ENCODE measurements around the gene CINP.

Gene CINP

DNA sequence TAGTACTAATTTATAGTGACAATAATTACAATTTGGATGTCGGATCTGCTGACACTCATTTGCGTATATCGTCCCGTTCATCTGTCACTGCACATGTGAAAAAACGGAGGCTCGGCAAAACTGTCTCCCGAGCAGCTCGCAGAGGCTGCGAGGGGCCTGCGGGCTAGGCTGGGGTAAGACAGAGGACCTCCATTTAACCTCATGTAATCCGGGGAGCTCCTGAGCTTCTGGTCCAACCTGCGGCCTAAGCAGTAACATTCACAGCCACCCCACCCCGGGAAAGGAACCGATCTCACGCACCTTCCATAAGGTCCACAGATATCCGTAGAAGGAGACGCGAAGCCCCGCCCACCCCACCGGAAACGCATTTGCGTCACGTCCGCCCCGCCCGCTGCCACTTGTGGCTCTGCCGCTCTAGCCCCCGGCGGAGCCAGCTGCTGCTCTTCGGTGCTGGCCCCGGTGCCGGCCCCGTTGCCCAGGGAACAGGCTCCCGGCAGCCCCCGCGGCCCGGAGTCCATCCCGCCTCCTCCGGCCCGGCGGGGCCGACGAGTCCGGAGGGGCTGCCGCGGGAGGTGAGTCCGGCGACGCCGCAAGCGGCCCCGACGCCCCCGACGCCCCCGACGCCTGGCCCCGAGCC, at the start of gene CINP, which contains the start of gene TECPR2:
CINP (minus strand) TSS at position 346 of the 637 bp plus-strand sequence; CDS start at position 307, 39 bp downstream.
TECPR2 (plus strand) TSS at position 397 of the 637 bp plus-strand sequence. CDS start 13,781 bp downstream, outside the sequence.
- TF ChIP-seq, protein P1, sequence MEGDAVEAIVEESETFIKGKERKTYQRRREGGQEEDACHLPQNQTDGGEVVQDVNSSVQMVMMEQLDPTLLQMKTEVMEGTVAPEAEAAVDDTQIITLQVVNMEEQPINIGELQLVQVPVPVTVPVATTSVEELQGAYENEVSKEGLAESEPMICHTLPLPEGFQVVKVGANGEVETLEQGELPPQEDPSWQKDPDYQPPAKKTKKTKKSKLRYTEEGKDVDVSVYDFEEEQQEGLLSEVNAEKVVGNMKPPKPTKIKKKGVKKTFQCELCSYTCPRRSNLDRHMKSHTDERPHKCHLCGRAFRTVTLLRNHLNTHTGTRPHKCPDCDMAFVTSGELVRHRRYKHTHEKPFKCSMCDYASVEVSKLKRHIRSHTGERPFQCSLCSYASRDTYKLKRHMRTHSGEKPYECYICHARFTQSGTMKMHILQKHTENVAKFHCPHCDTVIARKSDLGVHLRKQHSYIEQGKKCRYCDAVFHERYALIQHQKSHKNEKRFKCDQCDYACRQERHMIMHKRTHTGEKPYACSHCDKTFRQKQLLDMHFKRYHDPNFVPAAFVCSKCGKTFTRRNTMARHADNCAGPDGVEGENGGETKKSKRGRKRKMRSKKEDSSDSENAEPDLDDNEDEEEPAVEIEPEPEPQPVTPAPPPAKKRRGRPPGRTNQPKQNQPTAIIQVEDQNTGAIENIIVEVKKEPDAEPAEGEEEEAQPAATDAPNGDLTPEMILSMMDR (IDR thresholded peaks at IDR 0.05; ENCODE audit: low read depth, low read length, missing control alignments), result no peak
- peak; percentile 77 for DNase-seq (ENCODE audit: extremely low read depth, low read depth)
- H3K4me3 ChIP-seq (replicated peaks; ENCODE audit: low read depth, low read length), result peak within 1 kb of the TSS; percentile 96

DNA sequence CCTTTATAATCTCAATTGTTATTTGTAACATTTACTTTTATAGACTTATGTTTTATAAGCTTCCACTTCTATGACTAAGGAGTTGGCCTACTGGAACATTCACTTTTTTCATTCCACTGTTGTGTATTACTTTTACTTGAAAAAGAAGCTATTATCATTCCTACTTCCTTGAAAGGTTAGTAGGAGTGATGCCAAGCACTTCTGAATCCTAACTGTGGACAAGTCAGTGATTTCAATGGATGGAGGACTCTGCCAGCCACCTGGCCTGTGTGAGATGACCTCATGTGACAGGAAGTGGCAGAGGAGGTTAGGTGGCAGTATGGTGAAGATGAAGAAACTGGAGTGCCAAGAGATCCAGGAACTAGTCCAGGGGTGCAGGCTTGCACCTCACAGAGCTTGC, 46.0 kb upstream of the CINP start:
- DNase-seq (ENCODE audit: extremely low read depth, low read depth), result no peak
- H3K4me3 ChIP-seq (replicated peaks; ENCODE audit: low read depth, low read length), result no peak overlapping the region
- TF ChIP-seq, protein P1 (IDR thresholded peaks at IDR 0.05; ENCODE audit: low read depth, low read length, missing control alignments), result no peak

DNA sequence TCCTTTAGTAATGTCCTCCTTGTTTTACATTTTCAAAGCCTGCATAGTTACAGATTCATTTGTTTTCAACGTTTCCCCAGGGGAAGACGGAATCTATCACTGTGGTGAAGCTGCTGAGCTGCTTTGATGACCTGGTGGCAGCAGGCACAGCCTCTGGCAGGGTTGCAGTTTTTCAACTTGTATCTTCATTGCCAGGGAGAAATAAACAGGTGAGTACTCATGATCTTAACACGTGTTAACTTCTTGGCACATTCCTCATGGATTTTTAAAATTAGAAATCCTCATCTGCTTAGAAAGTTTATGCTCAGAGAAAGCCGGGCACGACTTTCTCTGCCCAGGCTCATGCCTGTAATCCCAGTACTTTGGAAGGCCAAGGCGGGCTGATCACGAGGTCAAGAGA, 44.6 kb upstream of the CINP start:
- no peak overlapping the region for H3K4me3 ChIP-seq (replicated peaks; ENCODE audit: low read depth, low read length)
- no peak for DNase-seq (ENCODE audit: extremely low read depth, low read depth)
- TF ChIP-seq, protein P1 (IDR thresholded peaks at IDR 0.05; ENCODE audit: low read depth, low read length, missing control alignments), result no peak

DNA sequence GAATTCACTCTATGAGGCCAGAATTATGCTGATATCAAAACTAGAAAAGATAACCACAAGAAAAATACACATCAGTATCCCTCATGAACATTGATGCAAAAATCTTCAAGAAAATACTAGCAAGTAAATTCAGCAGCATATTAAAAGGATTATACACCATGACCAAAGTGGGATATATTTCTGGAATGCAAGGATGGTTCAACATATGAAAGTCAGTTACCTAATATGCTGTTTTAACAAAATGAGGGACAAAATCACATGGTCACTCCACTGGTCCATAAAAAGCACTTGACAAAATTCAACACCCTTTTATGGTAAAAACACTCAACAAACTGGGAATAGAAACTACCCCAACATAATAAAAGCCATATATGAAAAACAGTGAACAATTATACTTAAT, 40.3 kb upstream of the CINP start:
- TF ChIP-seq, protein P1 (IDR thresholded peaks at IDR 0.05; ENCODE audit: low read depth, low read length, missing control alignments), result no peak
- H3K4me3 ChIP-seq (replicated peaks; ENCODE audit: low read depth, low read length), result no peak overlapping the region
- no peak for DNase-seq (ENCODE audit: extremely low read depth, low read depth)

DNA sequence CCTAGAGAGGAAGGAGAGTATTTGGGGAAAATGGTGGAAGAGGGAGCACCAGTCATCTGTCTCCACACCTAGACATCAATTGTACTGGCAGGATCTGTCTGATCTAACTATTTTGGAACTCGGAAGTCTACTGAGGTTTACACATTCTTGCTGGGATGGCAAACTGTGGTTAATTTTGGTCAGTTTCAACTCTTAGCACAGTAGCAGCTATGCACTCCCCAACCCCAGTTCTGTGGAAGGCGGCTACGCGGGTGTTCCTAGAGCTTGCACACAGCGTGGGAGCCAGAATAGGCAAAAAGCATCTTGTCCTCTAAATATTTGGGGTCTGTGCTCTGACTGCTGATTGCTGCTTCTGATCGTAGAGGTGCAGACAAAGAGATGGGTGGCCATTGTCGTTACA, 33.8 kb upstream of the CINP start:
- no peak overlapping the region for H3K4me3 ChIP-seq (replicated peaks; ENCODE audit: low read depth, low read length)
- no peak for DNase-seq (ENCODE audit: extremely low read depth, low read depth)
- TF ChIP-seq, protein P1 (IDR thresholded peaks at IDR 0.05; ENCODE audit: low read depth, low read length, missing control alignments), result no peak

DNA sequence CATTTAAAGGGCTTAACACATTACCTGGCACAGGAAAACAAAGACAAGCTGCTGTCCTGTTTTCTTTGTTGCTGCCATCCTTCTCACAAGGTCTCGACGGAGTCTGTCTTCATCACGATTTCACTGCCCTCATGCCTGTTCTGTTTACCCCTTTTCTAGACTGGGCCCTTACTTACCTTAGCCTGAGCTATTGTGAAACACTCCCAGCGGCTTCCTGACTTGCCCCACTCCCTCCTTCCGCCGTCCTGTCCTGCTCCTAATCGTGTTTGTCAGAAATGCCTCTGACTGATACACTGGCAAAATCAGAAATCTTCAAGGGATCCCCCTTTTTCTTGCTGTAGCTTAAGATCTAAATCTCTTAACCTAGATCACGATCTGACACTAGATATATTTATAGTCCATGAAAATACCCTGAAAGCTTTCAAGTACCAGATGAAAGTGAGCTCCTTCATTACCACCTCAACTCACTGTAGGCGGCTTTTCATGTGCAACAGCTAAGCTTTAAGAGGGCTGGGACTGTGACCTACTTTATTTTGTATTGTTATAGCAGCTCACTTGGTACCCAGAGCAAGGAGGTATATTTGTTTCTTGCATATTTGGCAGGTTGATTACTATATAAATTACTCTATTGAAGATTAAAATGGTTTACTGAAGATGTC, 32.2 kb upstream of the CINP start:
- TF ChIP-seq, protein P1 (IDR thresholded peaks at IDR 0.05; ENCODE audit: low read depth, low read length, missing control alignments), result no peak
- no peak overlapping the region for H3K4me3 ChIP-seq (replicated peaks; ENCODE audit: low read depth, low read length)
- no peak for DNase-seq (ENCODE audit: extremely low read depth, low read depth)

Data from HFF-Myc (cell line).